Fibroblast of villous mesenchyme (primary cell): Measurements from ENCODE around the gene TMEM212. TPM values are rescaled to one million over a fixed set of nuclear protein-coding genes. Genes with fewer than 3 reads are reported as not detected.

Source experiments
- DNase-seq: peaks from one replicate; pipeline ENCODE4 v3.0.0-alpha.2; 2010; ENCODE audit warnings: low read depth
- H3K4me3 ChIP-seq: 2 replicates; pipeline ENCODE4 v1.5.1; 2011; ENCODE audit warnings: low read depth, mild to moderate bottlenecking, low read length
- total RNA-seq: library from RNA; depleted of rRNA; stranded (reverse); fragments of >200 nt; gene quantifications from 2 replicates; pipeline ENCODE4 v1.2.3, GENCODE V29; 2012
- TF ChIP-seq, protein P1 (sequence below): IDR thresholded peaks from 2 replicates; pipeline ENCODE4 v1.5.1; 2012; ENCODE audit warnings: low read depth, mild to moderate bottlenecking, low read length; ENCODE audit not compliant: insufficient read depth

Gene TMEM212
- total RNA-seq, 1 donor: not detected

DNA sequence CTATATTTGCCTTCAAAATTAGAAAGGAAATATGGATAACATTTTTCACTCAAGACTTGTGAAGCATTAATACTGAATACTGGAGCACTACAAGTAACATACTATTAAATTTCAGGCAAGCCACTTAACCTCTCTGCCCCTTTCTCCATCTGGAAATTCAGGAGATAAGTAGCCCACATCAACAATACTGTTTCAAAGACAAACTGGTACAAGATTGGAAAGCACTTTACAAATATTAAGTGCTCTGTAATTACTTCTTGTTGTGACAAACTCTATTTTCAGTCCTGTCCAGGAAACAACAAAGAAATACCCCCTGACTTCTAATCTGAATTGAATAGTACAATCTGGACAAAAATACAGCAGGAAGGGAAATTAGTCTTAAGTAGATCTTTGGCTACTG, 49.3 kb downstream of the TMEM212 start:
- TF ChIP-seq, protein P1, sequence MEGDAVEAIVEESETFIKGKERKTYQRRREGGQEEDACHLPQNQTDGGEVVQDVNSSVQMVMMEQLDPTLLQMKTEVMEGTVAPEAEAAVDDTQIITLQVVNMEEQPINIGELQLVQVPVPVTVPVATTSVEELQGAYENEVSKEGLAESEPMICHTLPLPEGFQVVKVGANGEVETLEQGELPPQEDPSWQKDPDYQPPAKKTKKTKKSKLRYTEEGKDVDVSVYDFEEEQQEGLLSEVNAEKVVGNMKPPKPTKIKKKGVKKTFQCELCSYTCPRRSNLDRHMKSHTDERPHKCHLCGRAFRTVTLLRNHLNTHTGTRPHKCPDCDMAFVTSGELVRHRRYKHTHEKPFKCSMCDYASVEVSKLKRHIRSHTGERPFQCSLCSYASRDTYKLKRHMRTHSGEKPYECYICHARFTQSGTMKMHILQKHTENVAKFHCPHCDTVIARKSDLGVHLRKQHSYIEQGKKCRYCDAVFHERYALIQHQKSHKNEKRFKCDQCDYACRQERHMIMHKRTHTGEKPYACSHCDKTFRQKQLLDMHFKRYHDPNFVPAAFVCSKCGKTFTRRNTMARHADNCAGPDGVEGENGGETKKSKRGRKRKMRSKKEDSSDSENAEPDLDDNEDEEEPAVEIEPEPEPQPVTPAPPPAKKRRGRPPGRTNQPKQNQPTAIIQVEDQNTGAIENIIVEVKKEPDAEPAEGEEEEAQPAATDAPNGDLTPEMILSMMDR: no peak
- DNase-seq: no peak
- no peak overlapping the region for H3K4me3 ChIP-seq

DNA sequence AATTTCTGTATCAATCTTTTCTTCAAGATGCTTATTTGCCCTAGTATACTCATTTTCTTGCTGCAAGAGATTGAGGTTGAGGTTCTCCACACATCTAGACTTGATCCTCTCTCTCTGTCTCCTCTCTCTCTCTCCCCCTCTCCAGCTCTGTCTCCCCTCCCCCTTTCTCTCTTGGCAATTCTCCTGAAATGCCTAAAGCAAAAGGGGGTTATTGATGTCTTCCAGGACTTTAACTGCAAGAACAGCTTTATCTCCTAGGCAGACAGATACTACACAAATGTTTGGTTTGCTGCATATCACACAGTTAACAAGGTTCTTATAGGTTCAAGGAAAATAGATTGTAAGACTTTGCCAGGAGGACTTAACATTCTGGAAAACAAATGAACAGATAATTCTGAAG, 52.1 kb downstream of the TMEM212 start:
- peak; percentile 62 for DNase-seq
- TF ChIP-seq, protein P1: no peak
- no peak overlapping the region for H3K4me3 ChIP-seq

DNA sequence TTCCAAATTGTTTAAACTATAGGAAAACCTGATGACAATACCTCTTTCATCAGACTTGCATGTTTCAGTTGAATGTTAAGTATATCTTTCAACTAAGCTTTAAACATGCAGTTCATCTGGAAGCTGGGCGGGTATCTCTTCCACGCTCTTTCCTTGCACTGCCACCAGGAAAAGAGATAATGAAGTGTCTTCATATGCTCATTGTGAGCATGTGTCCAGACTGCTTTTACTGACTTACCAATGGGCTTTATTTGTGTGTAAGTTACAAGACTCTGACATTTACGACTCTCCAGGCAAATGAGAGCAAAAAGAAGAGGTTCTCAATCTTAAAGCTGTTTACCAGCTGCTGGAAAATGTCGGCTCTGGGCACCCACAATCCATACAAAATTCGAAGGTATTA, 52.8 kb downstream of the TMEM212 start:
- H3K4me3 ChIP-seq: no peak overlapping the region
- TF ChIP-seq, protein P1: no peak
- DNase-seq: peak; percentile 64

DNA sequence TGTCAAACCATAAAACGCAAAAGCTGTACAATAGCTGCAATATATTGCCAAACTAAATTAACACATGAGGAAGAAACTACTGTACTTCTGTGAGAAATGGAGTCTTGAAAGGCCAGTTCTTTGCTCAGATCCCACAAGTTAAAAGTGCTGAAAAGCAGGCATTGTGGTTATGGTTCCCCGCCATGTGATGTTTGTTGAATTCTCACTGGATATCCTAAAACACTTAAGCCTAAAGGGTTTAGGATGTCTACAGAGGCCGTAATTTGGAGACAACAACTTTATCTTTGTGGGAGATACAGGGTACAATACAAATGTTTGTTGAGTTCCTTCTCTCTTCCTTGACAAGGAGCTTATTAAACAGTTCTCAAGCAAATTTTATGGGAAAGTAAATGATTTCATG, 53.2 kb downstream of the TMEM212 start:
- TF ChIP-seq, protein P1: no peak
- no peak overlapping the region for H3K4me3 ChIP-seq
- peak; percentile 80 for DNase-seq

DNA sequence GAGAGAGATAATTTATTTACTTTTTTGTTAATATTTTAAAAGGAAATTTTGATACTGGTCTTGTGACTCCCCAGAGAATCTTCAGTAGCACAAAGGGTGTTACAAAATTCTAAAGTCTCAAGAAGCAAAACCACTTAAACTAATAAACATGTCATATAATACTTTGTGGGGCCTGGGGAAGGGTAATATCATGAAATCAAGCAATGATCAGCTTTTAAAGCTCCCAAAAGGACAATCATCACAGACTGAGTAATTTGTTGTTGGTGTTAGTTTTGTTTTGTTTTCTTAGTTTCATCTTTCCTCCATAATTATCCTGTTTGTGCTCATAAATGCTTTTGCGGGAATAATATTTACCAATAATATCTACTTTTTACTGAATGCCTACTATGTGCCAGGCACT, 55.0 kb downstream of the TMEM212 start:
- no peak overlapping the region for H3K4me3 ChIP-seq
- DNase-seq: peak; percentile 53
- TF ChIP-seq, protein P1: no peak

DNA sequence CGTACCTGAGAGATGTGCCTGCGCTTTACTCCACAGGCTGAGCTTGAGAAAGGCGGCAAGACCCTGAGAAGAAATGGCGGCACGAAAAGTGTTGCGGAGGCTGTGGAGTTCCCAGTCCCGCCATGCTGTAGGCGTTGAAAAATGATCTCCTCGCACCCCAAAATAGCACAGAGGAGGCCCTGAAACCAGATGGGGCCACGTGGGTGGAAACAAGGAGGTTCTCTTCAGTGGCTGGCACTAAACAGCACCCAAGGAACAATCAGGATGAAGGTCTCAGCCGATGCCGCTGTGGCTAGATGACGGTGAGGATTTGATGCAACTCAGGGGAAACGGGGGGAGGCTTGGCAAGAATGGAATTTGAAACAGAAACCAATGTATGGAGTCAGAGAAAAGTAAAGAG, 57.3 kb downstream of the TMEM212 start:
- TF ChIP-seq, protein P1: no peak
- no peak for DNase-seq
- no peak overlapping the region for H3K4me3 ChIP-seq

DNA sequence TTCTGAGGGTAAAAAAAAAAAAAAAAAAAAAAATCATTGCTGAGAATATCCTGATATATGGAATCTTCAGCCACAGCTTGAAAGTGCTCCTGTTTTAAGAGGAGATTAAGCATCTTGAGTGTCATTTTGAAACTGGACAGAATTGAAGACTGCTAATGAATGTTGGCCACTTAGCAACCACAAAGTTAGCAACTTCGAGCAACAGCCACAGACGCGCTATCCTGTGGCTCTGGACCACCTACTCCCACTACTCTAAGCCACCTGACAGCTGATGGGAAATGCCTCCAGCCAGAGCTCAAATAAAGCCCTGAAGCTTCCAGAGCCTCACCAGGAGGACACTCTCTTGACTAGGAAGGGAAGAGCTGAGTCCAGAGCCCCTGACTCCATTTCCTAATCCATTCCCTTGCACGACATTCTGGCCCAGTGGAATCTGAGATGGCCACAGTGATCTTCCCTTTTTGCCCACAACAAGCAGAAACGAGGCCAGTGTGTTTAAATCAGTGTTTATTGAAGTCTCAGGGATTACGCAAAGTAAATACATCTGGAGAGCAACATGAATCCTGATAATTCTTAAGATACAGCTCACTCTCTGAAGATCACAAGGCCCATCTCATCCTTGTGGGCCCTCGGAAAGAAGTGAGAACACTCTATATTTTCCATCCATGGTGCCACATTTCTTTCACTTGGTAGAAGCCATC, 58.6 kb downstream of the TMEM212 start:
- H3K4me3 ChIP-seq: no peak overlapping the region
- peak; percentile 97 for DNase-seq
- TF ChIP-seq, protein P1: no peak
